Upper lobe of left lung (tissue), 4 donors: Measurements from ENCODE around the gene UNC5A.

Experiments used
- CTCF ChIP-seq, 6 experiments: fragments of 450-650 bp in 4 of 6; fragments of 200-600 bp in 2 of 6; sonication (generic) in 2 of 6; IDR thresholded peaks; one replicate each; pipeline ENCODE4 v1.5.1; 2016 to 2019; ENCODE audit warnings: antibody characterized with exemption in 6 of 6
- POLR2A ChIP-seq, 4 donors: fragments of 450-650 bp; IDR thresholded peaks; one replicate each; pipeline ENCODE4 v1.5.1; 2016 to 2017; ENCODE audit warnings: antibody characterized with exemption in 4 of 4, mild to moderate bottlenecking in 2 of 4

- no peak for TF ChIP-seq POLR2A (IDR thresholded peaks at IDR 0.05)
- TF ChIP-seq CTCF (IDR thresholded peaks at IDR 0.05): no peak
These were observed 6.3 kb upstream of the UNC5A start for GRCh38 chr5:176803943-176804498.
